RCC 7860 (cell line): ENCODE data around the gene KCNH4.
A peak's percentile ranks its signal among the peaks of the same experiment; 100 is the strongest.
"Not testable (repeated sequence)": the region's sequence is repeated elsewhere in the genome, so short reads cannot be mapped to it uniquely, and the experiment has no call there.

Experiments used
- DNase-seq: peaks from one replicate; pipeline ENCODE4 v3.0.0-alpha.2; 2015; ENCODE audit warnings: low spot score
- FAIRE-seq: peaks from 2 replicates; lab custom pipeline; 2012; peaks lifted over from hg19 to GRCh38; lab: Jason Lieb, UNC

The KCNH4 gene

DNA sequence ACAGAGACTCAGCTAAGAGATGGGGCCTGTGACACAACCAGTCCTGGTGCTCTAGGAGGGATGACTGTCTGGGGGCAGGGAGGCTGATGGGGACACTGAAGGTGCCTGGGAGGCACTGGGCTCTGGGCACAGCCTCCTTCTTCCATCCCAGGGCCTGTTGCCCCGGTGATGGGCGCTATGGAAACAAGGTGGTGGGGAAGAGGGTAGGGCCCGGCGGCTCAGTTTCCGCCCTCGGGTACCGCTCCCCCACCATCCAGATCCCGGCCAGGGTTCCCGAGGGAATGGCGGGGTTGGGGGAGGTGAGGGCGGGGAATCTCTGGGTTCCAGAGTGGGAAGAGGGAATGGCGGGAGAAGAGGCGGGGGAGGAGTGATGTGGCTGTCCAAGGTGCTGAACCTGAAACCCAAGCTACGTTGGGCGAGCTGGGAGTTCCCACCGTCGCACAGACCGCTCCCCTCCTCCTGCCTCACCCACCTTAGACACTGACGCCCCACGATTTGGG, 981 bp downstream of the KCNH4 start:
- no peak for DNase-seq
- FAIRE-seq, result no peak

DNA sequence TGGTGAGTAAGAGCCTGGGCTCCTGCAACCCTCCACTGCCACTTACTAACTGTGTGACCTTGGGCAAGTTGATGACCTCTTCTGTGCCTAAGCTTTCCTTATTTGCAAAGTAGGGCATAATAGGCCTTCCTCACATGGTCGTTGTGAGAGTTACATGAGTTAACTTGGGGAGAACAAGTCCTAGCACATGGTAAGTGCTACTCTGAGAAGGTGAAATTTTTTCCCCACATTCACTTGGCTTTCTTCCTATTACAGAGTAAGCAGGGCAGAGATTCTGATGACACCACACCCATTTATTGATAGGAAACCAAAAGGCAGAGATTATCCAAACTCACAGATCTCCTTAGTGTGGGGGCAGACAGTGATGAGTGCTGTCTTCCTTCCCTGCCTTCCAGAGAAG, 1.6 kb downstream of the KCNH4 start:
- DNase-seq, result no peak
- no peak for FAIRE-seq

DNA sequence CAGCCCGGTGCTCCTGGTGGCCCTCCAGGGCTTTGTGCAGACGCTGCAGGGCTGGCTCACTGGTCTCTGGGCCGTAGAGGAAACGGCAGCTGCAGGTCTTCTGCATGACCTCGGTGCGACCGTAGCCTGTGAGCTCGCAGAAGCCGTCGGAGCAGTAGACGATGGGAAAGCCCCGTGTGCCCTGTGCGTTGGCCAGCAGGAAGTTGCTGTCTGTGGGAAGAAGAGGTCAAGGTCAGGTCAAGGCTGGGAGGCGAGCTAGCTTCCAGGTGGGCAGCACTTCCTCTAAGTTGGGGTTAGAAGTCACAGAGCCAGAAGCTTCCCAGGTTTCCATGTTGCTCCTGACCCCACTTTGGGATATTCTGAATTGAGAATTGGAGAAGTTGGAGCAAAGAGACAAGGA, 2.1 kb downstream of the KCNH4 start:
- FAIRE-seq (no peak), DNase-seq (no peak)

DNA sequence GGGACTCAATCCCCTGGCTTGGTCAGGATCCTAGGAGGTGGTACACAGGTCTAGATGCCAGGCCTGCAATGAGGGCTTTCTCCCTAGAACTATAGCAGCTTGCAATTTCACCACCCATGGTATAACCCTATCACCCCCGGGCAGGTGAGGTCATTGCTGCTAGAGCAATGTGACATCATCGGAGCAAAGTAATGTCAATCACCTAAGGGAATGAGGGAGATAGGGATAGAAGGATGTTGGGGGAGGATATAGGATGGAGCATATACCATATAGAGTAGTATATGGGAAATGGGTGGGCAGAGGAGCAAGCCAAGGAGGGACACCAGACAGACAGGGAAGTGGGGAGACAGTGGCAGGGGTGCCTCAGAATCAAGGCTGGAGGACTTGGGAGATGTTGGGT, 3.3 kb downstream of the KCNH4 start:
- FAIRE-seq, result no peak
- DNase-seq, result no peak

DNA sequence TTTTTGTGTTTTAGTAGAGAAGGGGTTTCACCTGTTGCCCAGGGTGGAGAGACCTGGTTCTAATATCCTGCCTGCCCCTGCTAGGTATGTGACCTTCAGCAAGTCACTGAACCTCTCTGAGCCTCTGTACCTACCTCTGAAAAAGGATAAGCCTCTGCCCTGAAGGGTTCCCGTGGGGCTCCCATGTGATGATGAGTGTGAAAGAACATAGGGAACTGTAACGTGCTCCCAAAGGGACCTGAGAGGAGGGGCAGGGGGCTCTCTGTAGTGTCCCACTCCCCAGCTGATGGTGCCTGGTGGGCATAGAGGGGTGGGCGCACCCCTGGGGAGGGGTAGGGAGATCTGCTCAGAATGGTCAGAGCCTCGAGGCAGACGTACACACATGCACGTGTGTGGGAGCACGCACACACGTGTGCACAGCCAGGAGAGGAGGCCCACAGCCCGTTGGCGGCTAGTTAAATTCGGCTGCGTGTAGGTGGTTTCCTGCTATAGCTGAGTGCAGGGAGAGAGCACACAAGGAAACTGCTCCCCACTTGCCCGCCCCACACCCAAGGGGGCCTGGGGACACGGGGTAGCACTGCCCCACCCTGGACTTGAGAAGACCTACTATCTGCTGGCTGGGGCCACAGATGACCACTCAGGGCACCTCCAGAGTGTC, 6.7 kb downstream of the KCNH4 start:
- DNase-seq, result no peak
- FAIRE-seq, result no peak

DNA sequence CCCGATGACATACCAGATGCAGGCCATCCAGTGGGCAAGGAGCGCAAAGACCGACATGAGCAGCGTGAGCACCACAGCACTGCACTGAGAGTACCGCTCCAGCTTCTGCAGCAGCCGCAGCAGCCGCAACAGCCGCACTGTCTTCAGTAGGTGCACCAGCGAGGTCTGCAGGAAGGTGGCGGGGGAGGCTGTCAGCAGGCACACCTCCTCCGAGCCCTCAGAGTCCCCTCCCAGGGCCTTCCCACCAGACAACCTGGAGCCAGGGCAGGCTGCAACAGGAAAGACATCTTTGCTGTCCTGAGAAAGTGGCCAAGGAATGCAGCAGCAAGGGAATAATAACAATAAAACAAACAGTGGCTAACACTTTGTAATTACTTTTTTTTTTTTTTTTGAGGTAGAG, 9.1 kb downstream of the KCNH4 start:
- DNase-seq, result no peak

DNA sequence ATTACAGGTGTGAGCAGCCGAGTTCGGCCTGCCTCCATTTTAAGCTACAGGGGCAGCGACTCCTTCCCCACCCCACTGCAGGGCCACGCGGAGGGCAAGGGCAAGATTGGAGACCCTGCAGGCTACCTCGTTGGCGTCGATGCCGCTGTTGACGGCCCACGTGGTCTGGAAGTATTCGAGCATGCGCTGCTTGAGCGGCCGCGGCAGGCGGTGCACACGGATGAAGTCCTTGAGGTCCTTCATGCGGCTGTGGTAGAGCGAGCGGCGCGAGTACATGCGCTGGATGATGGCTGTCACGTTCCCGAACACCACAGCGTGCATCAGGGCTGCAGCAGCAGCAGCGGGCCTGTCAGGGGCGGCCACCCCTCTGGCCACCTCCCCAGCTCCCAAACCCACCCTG, 11.6 kb downstream of the KCNH4 start:
- no peak for FAIRE-seq
- DNase-seq, result no peak

More for the DNA sequence above, 9.1 kb downstream of the KCNH4 start:
- no peak for FAIRE-seq

DNA sequence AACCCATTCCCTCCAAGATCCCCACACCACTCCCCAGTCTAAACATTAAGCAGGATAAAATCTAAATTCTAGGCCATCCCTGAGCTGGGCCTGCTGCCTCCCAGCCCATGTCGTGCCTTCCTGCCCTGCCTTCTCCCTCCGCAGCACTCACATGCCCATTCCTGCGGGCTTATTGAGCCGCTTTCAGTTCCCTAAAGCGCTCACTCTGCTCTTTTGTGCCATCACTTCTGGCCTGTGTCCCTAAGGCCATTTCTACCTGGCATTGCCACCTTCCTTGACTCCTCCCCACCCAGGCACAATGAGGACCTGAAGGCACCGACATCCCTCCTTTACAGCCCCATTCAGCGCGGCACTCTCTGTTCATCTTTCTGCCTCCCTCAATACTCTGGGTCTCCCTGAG, 13.1 kb downstream of the KCNH4 start:
- FAIRE-seq (no peak), DNase-seq (no peak)

DNA sequence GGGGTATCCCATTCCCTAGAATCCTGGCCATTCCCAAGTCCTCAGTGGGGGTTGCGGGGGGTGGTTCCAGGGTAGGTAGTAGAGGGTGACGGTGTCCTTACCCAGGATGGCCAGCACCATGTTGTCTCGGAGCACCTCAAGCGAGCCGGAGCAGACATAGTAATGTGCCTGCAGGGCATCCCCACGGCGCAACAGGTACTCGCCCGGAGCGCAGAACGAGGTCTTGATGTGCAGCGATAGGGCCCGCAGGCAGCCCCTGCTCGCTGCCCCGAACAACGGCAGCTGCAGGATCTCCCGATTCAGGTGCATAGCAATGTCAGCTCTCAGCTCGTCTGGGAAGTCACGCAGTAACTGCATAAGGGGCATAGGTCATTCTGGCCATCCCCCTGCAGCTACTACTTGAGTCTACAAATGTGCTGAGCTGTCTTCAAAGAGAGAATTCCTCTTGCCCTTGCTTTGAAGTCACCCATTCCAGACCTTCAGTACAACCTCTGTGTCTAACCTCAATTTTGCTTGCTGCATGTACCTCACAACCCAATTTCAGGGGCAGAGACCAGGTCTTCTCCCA, 14.7 kb downstream of the KCNH4 start:
- no peak for FAIRE-seq
- no peak for DNase-seq

DNA sequence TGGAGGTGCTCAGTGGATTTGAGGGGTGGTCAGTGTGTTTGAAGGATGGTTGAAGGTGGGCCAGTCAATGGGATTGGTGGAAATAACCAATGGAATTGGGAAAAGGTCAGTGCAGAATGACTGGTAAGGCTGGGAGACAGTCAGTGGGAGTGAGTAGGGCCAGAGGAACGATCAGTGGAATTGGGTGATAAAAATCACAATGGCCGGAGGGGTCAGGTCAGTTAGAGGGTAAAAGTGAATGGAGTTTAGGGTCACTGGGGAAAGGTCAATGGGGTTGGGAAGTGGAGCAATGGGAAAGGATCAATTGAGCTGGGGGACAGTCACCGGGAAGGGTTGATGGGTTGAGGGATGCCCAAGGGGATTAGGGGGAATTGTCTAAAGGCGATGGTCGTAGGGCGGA, 15.2 kb downstream of the KCNH4 start:
- no peak for FAIRE-seq
- no peak for DNase-seq

DNA sequence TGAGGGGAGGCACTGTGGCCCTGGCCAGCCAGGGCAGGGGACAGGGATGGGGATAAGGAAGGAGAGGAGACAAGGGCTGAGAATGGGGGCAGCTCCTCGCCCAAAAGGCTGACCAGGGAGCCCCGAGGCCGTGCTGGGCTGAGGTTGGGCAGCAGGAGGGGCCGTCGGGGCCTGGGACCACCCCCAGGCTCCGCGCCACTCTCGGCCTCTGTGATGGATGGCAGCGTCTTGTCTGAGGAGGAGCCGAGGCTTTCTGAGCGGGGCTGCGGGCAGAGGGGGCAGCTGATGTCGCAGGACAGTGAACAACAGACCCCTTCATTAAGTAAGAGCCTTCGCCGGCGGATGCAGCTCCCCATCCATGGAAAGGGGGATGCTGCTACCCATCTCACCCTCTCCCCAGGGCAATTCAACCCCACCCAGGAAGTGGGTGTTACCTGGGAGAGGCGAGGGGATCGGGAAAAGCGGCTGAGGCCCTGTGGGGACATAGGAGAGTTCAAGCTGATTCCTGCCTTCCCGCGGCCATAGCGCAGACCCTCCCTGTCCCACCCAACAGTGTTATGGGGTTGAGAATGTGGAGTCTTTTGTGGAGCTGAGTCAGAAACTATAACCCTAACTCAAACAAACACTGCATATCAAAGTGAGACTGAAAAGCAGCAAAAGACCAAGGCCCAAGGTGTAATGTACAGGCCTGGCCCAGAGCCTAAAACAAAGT, 17.1 kb downstream of the KCNH4 start:
- DNase-seq (no peak), FAIRE-seq (no peak)

DNA sequence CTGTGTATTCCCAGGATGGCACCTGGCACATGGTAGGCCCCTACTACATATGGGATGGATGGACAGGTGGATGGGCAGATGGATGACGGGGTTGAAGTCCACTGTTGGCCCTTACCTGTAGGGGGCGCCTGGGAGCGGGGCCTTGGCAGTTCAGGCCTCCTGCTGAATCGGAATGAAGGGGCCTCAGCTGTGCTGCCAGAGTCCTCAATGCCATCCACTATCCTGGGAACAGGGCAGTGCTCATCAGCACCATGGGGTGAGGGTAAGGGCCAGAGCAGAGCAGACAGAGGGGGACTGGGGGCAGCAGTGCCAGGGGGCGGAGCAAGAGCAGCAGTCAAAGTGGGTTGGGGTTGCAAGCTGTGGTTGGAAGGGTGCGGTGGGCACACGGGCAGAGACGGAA, 17.8 kb downstream of the KCNH4 start:
- DNase-seq, result no peak

DNA sequence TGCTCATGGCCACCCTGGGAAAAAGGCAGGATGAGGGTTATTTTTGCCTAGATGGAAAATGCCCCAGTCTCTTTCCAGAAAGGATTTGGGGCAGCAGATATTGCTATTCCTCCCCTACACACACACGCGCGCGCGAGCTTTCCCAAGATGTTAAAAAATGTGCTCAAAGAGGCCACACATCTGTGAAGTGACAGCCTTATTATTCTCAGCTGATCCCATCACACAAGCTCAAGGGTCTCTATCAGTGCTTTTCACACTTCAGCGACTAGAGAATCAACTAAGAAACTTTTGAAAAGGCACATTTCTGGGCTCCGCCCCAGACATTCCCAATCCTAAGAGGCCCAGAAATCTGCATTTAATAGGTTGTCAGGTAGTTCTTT, 20.4 kb downstream of the KCNH4 start:
- FAIRE-seq (no peak), DNase-seq (no peak)

More for the DNA sequence above, 17.8 kb downstream of the KCNH4 start:
- no peak for FAIRE-seq

DNA sequence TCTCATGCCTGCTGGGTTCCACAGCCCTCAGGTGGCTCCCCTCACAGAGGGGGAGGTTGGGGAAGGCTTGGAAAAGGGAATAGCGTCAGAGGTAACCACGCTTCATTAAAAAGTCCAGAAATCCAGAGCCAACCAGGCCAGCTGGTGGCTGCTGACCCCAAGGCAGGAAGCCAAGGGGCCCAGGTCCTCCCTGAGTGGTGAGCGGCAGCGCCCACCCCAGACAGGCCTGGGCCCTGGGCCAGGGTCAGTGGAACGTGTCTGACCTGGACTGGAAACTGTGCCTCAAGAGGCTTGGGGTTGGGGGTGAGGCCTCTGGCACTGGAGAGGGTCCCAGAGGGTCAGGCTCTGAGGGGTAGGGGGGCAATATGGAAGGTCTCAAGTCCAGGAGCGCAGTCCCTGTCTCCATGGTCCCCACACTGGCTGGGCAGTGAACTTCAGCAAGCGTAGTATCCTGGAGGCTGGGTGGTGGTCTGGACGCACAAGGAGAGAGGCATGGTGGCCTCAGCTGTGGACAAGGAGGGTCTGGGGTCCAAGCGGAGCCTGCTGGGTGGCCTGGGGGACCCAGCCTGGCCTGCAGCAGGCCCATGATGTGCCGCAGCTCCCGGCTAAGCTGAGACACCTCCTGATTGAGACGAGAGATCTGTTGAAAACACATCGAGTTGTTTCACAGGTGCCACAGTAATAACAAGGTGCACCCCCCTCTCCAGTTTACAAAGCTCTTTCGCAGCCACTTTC, 21.0 kb downstream of the KCNH4 start:
- FAIRE-seq, result no peak

DNA sequence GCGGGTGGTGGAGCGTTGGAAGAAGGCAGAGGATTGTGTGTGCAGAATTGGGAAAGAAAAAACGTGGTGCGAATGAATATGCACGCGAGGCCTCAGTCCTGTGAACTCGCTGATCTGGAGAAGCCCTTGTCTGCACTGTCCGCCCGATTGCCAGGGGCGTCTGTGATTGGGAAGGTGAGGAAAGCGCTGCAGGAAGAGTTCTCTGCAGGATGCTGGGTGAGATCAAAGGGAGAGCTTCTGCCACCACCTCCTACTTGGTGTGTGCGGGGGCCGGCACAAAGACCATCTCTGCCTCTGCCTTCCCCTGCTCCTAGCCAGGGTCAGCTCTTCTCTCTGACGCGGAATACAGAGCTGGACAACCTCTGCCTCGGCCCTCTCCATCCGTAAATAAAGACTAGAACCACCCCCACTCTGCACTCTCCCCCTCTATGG, 25.3 kb downstream of the KCNH4 start:
- FAIRE-seq, result no peak
- DNase-seq, result no peak

More for the DNA sequence above, 21.0 kb downstream of the KCNH4 start:
- no peak for DNase-seq

DNA sequence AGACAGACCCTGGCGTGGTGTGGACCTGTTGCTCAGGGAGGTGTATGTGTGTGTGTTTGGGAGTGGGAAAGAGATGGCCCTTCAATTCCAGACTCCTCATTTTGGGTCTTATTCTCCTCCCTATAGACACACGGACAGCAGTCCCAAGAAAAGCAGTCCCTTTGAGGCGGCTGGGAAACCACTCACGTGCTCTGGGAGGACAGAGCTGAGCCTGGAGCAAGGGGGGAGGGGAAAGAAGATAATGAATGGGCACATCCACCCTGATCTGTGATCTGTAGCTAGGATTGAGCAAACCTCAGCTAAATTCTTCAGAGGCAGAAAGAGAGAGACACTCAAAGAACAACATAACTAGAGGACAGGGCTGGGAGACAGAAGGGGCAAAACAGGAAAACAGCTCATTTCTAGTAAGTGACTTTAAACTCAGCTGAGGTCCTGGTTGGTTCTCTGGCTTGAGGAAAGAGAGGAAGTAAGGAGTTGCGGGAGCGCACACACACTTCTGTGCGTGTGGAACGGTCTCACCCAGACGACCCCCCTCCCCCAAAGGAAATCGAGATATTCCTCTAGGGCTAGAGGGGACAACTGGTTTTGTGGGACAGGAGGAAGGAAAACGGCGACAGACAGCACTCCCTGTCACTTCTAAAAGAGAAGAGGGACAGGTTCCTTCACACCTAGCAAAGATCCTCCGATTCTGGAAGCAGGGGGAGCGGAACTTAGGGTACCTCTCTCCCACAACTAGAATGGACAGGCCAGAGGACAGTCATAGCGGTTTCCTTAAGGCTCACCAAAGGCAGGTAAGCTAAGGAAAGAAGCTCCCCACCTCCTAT, 26.8 kb downstream of the KCNH4 start:
- DNase-seq (peak; percentile 5), FAIRE-seq (no peak)

DNA sequence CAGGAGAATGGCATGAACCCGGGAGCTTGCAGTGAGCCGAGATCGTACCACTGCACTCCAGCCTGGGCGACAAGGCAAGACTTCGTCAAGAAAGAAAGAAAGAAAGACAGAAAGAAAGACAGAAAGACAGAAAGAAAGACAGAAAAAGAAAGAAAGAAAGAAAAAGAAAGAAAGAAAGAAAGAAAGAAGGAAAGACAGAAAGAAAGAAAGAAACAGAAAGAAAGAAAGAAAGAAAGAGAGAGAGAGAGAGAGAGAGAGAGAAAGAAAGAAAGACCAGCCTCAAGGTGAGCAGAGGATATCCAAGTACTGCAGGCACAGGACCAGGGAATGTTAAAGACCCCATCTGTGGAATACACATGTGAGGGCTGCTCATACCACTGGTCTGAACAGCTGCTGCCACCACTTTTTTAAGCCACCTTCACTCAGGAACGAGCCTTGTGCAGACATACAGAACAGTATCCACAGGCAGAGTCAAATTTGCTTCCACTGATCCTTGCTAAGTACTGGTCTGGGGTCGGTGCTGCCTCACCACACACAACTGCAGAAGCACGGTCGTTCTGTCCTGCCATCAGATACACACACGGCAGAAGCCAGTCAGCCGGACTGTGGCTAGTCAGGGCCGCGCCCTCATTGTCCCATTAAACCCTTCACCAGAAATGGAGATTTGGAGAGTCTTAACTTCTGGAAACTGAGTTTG, 33.9 kb downstream of the KCNH4 start:
- FAIRE-seq (no peak), DNase-seq (no peak)

DNA sequence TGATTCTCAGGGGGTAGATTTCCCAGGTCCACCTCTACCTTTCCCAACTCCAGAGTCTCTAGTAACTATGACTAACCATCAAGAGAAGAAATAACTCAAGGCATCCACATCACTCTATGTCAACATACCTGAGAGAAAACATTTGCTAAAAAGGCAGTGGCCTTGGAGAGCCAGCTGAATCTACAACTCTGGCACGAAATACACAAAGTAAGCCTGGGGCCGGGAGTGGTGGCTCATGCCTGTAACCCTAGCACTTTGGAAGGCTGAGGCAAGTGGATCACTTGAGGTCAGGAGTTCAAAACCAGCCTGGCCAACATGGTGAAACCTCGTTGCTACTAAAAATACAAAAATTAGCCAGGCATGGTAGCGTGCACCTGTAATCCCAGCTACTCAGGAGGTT, 37.8 kb downstream of the KCNH4 start:
- FAIRE-seq, DNase-seq: not testable (repeated sequence)

DNA sequence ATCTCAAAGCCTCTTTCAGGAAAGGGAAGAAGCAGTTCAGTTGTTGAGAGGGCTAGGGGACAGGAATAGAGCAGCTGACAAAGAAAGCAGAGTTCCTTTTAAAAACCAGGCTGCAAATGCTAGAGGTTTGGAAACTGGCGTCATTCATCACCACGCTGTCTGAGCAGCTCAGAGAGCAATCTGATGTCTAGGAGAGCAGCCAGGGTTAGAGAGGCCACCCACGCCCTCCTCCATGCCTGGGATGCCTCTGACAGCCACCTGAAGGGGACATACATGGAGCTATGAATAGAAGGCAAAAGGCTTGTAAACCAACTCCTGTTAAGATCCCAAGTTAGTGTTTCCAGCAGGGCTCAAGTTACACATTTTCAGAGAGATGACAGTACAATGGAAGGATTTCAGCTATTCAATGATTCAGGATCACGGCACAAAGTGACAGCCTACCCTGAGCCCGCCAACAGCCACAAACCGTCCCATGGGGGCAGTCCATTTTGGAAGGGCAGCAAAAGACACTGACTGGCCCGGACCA, 38.5 kb downstream of the KCNH4 start:
- no peak for FAIRE-seq
- DNase-seq, result no peak

DNA sequence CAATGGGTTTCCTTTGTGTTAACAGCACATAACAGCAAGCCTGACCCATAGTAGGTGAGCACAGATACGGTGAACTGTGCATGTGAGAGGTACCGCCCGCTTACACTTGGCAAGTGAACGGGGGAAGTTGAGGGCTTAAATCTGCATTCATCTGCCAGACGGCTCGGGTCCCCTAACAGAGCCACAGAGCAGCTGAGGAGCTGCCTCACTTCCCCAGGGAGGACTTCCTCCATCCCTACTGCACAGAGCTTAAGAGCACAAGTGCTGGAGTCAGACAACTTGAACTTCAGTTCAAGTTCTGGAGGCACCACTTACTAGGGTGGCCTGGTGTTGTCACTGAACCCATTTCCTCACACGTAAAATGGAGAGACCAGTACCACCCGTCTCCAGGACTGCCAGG, 39.6 kb downstream of the KCNH4 start:
- DNase-seq (no peak), FAIRE-seq (no peak)
